HepG2 (cell line): Measurements from ENCODE around the gene TNFRSF9. TPM values are rescaled to one million over a fixed set of nuclear protein-coding genes. Genes with fewer than 3 reads are reported as not detected.
"Not testable (repeated sequence)": the region's sequence is repeated elsewhere in the genome, so short reads cannot be mapped to it uniquely, and the experiment has no call there.

Experiments
- ATAC-seq: fragments of 200-7000 bp; cut with Tn5 transposase; 3 replicates; pipeline ENCODE4 v1.9.1; 2020; ENCODE audit warnings: mild to moderate bottlenecking, moderate library complexity
- BruUV-seq: library from RNA; stranded (reverse); fragments of 400-500 nt; replicated peaks from 2 replicates; lab custom pipeline; 2021; lab: Mats Ljungman, UMichigan
- CTCF ChIA-PET: fragments of 300-600 bp; formaldehyde crosslinking; extraction: SDS; loops from one replicate; lab custom pipeline; 2021; ENCODE audit warnings: low total read pairs, inconsistent platforms, low intra/inter-chr PET ratio; lab: Yijun Ruan, JAX
- POLR2A ChIA-PET: fragments of 350-600 bp; sonication (Branson Sonifier 250); formaldehyde crosslinking; loops from one replicate; lab custom pipeline; 2020; ENCODE audit warnings: antibody characterized with exemption, inconsistent platforms; lab: Yijun Ruan, JAX
- DNase-seq: peaks from one replicate; pipeline ENCODE4 v3.0.0-alpha.2; 2015; ENCODE audit warnings: low spot score
- FAIRE-seq: peaks from 3 replicates; lab custom pipeline; 2011; peaks lifted over from hg19 to GRCh38; lab: Jason Lieb, UNC
- H2AFZ ChIP-seq: one replicate; pipeline ENCODE4 v1.6.1; 2011; ENCODE audit warnings: low read length, inconsistent platforms
- H3K27ac ChIP-seq: fragments of 300-600 bp; 3 replicates; pipeline ENCODE4 v1.8.0; 2011; ENCODE audit warnings: mixed run types, mild to moderate bottlenecking, mixed read lengths, low read length, inconsistent platforms; ENCODE audit not compliant: insufficient read depth; ENCODE audit errors: extremely low read length
- H3K27me3 ChIP-seq, 2 experiments: fragments of 200-600 bp in 1 of 2; 2 replicates in 1 of 2; 3 replicates in 1 of 2; pipeline versions ENCODE4 v1.6.0 to v1.8.0; 2011; ENCODE audit warnings: low read length in 2 of 2, mild to moderate bottlenecking in 2 of 2, moderate library complexity in 2 of 2, inconsistent platforms in 1 of 2; ENCODE audit not compliant: insufficient read depth in 2 of 2, control insufficient read depth in 1 of 2
- H3K36me3 ChIP-seq, 2 experiments: fragments of 200-600 bp in 1 of 2; replicated peaks in 1 of 2; 2 replicates in 1 of 2; 3 replicates in 1 of 2; pipeline versions ENCODE4 v1.5.1 to v1.8.0; 2011; ENCODE audit warnings: low read length in 2 of 2, inconsistent platforms in 1 of 2; ENCODE audit not compliant: insufficient read depth in 2 of 2, control insufficient read depth in 1 of 2
- H3K4me1 ChIP-seq: 2 replicates; pipeline ENCODE4 v1.5.1; 2012; ENCODE audit warnings: low read length, inconsistent platforms; ENCODE audit not compliant: insufficient read depth
- H3K4me2 ChIP-seq: 2 replicates; pipeline ENCODE4 v1.6.0; 2011; ENCODE audit warnings: low read depth, low read length, inconsistent platforms
- H3K4me3 ChIP-seq, 3 experiments: fragments of 200-600 bp in 1 of 3; sonication (generic), shearing (Covaris generic) in 1 of 3; replicated peaks in 1 of 3; 2 replicates each; pipeline ENCODE4 v1.5.1; 2011 to 2016; ENCODE audit warnings: low read length in 3 of 3, inconsistent platforms in 2 of 3, low read depth in 2 of 3, mild to moderate bottlenecking in 2 of 3, control low read depth in 1 of 3, mixed read lengths in 1 of 3; ENCODE audit not compliant: insufficient read depth in 1 of 3
- H3K79me2 ChIP-seq: one replicate; pipeline ENCODE4 v1.6.1; 2011; ENCODE audit warnings: low read length, inconsistent platforms; ENCODE audit not compliant: insufficient read depth
- H3K9ac ChIP-seq: 2 replicates; pipeline ENCODE4 v1.6.0; 2011; ENCODE audit warnings: mild to moderate bottlenecking, low read depth, low read length, inconsistent platforms; ENCODE audit not compliant: insufficient read depth
- H3K9me3 ChIP-seq: 2 replicates; pipeline ENCODE4 v1.5.1; 2012; ENCODE audit warnings: mild to moderate bottlenecking, low read length
- H4K20me1 ChIP-seq: 2 replicates; pipeline ENCODE4 v1.6.0; 2011; ENCODE audit warnings: inconsistent platforms, mild to moderate bottlenecking, low read length, moderate library complexity; ENCODE audit not compliant: insufficient read depth
- AKAP8 ChIP-seq: sonication (generic); formaldehyde crosslinking; IDR thresholded peaks from 2 replicates; pipeline ENCODE4 v1.5.1; 2020; ENCODE audit warnings: mild to moderate bottlenecking, missing genetic modification reagents
- ATF3 ChIP-seq: sonication (generic); formaldehyde crosslinking; IDR thresholded peaks from 2 replicates; pipeline ENCODE4 v1.4.0; 2020; ENCODE audit warnings: missing genetic modification reagents
- JUNB ChIP-seq: sonication (generic); formaldehyde crosslinking; IDR thresholded peaks from 2 replicates; pipeline ENCODE4 v1.8.0; 2022; ENCODE audit warnings: missing genetic modification reagents, mild to moderate bottlenecking, borderline replicate concordance
- KDM5B ChIP-seq: sonication (generic); formaldehyde crosslinking; IDR thresholded peaks from 2 replicates; pipeline ENCODE4 v1.4.0; 2020; ENCODE audit warnings: missing genetic modification reagents, mild to moderate bottlenecking, borderline replicate concordance
- SNAI1 ChIP-seq: sonication (generic); formaldehyde crosslinking; IDR thresholded peaks from 2 replicates; pipeline ENCODE4 v1.5.0; 2020; ENCODE audit warnings: mild to moderate bottlenecking, missing genetic modification reagents, borderline replicate concordance
- SOX5 ChIP-seq: IDR thresholded peaks from 2 replicates; pipeline ENCODE4 v1.6.1; 2016; ENCODE audit warnings: borderline replicate concordance
- TEAD3 ChIP-seq: optimal IDR thresholded peaks from 2 replicates; pipeline ENCODE3; 2016; ENCODE audit warnings: borderline replicate concordance
- TOE1 ChIP-seq: sonication (generic); formaldehyde crosslinking; IDR thresholded peaks from 2 replicates; pipeline ENCODE4 v1.4.0; 2020; ENCODE audit warnings: mild to moderate bottlenecking, missing genetic modification reagents
- ZNF17 ChIP-seq: sonication (generic); formaldehyde crosslinking; IDR thresholded peaks from 2 replicates; pipeline ENCODE4 v1.5.0; 2020; ENCODE audit warnings: mild to moderate bottlenecking, missing genetic modification reagents
- ZNF646 ChIP-seq: sonication (generic); formaldehyde crosslinking; IDR thresholded peaks from 2 replicates; pipeline ENCODE4 v1.9.0; 2021; ENCODE audit warnings: mild to moderate bottlenecking, missing genetic modification reagents
- ZSCAN12 ChIP-seq: sonication (generic); formaldehyde crosslinking; IDR thresholded peaks from 2 replicates; pipeline ENCODE4 v1.9.0; 2021; ENCODE audit warnings: mild to moderate bottlenecking, missing genetic modification reagents
- WGBS: methylation state at CpG from one replicate; pipeline ENCODE4 v1.1.6; 2017; ENCODE audit warnings: low lambda C conversion rate; 5-methylcytosine and 5-hydroxymethylcytosine counted together
- in situ Hi-C: cut with HindIII; loops from 2 replicates; pipeline ENCODE4 v1.10.0; 2017; ENCODE audit warnings: low pct_unique_long_range_greater_than_20kb; ENCODE audit not compliant: extremely low pct_ligation_motif_present
- intact Hi-C: fragments of 100-400 bp; cut with micrococcal nuclease; formaldehyde crosslinking; loops from one replicate; pipeline ENCODE4 v1.10.0; 2022; ENCODE audit not compliant: unreplicated experiment
- polyA plus RNA-seq, 8 experiments: library from polyadenylated mRNA; depleted of rRNA in 3 of 8; stranded (reverse) in 7 of 8; unstranded in 1 of 8; fragments of >200 nt; fragmentation: Illumina TruSeq in 4 of 8; extraction: Trizol in 4 of 8; gene quantifications; 2 replicates each; pipeline versions ENCODE4 v1.2.1 to v1.2.3, GENCODE V29; 2011 to 2016; ENCODE audit warnings: low read depth in 4 of 8, missing spikeins in 1 of 8, mixed read lengths in 1 of 8; ENCODE audit not compliant: insufficient read depth in 1 of 8
- total RNA-seq, 5 experiments: library from RNA; depleted of rRNA; stranded (reverse); fragments of >200 nt; fragmentation: Illumina TruSeq; extraction: Trizol; gene quantifications; 2 replicates each; pipeline ENCODE4 v1.2.3, GENCODE V29; 2016; ENCODE audit warnings: low read depth in 1 of 5

TNFRSF9 gene
- total and polyA plus RNA-seq, 2 of the 13 experiments (the other 11 are each of a cell fraction or from before 2014, with no cell fraction given) = 0.07 TPM; not detected in 1

- TF ChIP-seq SNAI1 (CRISPR knock-in tag) = no peak
- TF ChIP-seq ZSCAN12 = no peak
- no peak for TF ChIP-seq SOX5 (CRISPR knock-in tag)
These were observed 18.8 kb downstream of the TNFRSF9 start (continued) for GRCh38 chr1:7921796-7922195.

- 16% methylated on average over 5 of the region's 5 CpGs for WGBS
- intact Hi-C loops (no loop called here), in situ Hi-C loops (no loop called here)
- DNase-seq (no peak), FAIRE-seq (no peak), ATAC-seq (no peak)
- Histone ChIP-seq H3K4me1 (no peaks in the 10 kb centered on the region), H3K36me3 (no peaks in the 10 kb centered on the region), H3K9me3 (no peaks in the 10 kb centered on the region), H2AFZ (no peak overlapping the region), H4K20me1 (no peaks in the 10 kb centered on the region), H3K9ac (no peak overlapping the region), H3K4me3 (no peak overlapping the region), H3K27ac (no peak overlapping the region), H3K4me2 (no peak overlapping the region), H3K27me3 (peaks cover 0 to 5% of the 10 kb centered on the region in 2 experiments; a peak in 1 of 5 replicates), H3K79me2 (no peaks in the 10 kb centered on the region)
- TF ChIP-seq JUNB (CRISPR knock-in tag) (no peak), TOE1 (no peak), ZNF646 (CRISPR knock-in tag) (no peak), TEAD3 (no peak), ZNF17 (CRISPR knock-in tag) (no peak), ATF3 (CRISPR knock-in tag) (no peak), KDM5B (CRISPR knock-in tag) (no peak), AKAP8 (CRISPR knock-in tag) (no peak)
- CTCF ChIA-PET = no interaction called here
- no TSS peak for BruUV-seq
- POLR2A ChIA-PET = no interaction called here
These were observed 20.8 kb downstream of the TNFRSF9 start for GRCh38 chr1:7919880-7920279.

GRCh38 chr1:7917971-7918370, 22.7 kb downstream of the TNFRSF9 start:
- BruUV-seq, H3K4me1 ChIP-seq, H3K9ac ChIP-seq, intact Hi-C loops, FAIRE-seq, DNase-seq, CTCF ChIA-PET, H3K36me3 ChIP-seq, ATAC-seq, H3K27ac ChIP-seq, H3K27me3 ChIP-seq, H3K4me2 ChIP-seq, POLR2A ChIA-PET, H3K4me3 ChIP-seq, H3K9me3 ChIP-seq, H4K20me1 ChIP-seq, H2AFZ ChIP-seq, H3K79me2 ChIP-seq, in situ Hi-C loops: not testable (repeated sequence)
- 25% methylated on average over 4 of the region's 5 CpGs for WGBS
